GM19238 (cell line): ENCODE measurements around the gene KLHDC7B.

Experiments used
- DNase-seq: peaks from one replicate; pipeline ENCODE4 v3.0.0; 2011; ENCODE audit warnings: low spot score; ENCODE audit not compliant: insufficient read length

Gene KLHDC7B

DNA sequence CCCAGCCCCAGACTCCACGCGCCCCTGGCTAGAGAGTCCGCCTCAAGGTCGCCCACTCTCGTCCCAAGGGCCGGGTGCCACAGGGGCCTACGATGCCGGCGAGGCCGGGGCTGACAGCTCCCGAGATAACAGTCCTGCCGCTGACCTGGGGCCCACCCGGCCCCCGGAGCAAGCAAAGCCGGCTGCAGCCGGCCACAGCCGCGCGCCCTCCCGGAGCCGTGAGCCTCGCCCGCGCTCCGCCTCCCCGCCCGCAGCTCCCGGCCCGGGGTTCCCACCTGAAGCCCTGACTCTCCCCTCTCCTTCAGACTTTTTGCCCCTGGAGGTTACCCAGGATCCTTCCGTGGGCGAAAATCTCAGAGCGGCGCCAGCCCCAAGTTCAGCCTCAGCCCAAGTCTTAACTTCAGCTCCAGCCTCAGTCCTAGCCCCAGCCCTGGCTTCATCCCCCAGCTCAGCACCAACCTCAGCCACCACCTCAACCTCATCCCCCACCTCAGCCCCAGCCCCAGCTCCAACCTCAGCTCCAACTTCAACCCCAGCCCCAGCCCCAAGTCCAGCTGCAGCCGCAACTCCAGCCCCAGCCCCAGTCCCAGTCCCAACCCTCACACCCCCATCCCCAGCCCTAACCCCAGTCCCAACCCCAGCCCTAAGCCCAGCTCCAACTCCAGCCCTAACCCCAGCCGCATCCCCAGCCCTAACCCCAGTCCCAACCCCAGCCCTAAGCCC is 1.7 kb downstream of the KLHDC7B start:
- no peak for DNase-seq

- peak; percentile 83 for DNase-seq
Observed at GRCh38 chr22:50548040-50548920, 2.6 kb downstream of the KLHDC7B start.

DNA sequence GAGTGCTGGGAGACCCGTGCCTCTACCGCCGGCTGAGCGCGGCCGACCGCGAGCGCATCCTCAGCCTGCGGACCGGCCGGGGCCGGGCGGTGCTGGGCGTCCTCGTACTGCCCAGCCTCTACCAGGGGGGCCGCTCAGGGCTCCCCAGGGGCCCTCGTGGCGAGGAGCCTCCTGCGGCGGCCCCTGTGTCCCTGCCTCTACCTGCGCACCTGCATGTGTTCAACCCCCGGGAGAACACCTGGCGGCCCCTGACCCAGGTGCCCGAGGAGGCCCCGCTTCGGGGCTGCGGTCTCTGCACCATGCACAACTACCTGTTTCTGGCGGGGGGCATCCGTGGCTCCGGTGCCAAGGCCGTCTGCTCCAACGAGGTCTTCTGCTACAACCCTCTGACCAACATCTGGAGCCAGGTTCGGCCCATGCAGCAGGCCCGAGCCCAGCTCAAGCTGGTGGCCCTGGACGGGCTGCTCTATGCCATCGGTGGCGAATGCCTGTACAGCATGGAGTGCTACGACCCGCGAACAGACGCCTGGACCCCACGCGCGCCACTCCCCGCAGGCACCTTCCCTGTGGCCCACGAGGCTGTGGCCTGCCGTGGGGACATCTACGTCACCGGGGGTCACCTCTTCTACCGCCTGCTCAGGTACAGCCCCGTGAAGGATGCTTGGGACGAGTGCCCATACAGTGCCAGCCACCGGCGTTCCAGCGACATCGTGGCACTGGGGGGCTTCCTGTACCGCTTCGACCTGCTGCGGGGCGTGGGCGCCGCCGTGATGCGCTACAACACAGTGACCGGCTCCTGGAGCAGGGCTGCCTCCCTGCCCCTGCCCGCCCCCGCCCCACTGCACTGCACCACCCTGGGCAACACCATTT is 3.5 kb downstream of the KLHDC7B start:
- peak; percentile 23 for DNase-seq

DNA sequence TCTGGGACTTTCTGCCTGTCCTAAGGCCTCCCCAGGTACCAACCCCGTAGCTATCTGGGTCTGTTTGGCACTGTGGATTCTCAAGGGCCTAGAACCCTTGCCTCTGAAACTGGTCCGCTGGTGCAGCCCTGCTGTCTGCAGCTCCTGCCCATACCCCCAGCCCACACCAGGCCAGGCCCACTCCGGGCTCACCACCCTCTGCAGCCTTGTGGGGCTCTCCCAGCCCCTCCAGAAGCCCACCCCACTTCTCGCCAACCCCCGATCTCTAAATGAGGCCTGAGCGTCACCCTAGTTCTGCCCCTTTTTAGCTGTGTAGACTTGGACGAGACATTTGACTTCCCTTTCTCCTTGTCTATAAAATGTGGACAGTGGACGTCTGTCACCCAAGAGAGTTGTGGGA is 4.7 kb downstream of the KLHDC7B start:
- no peak for DNase-seq

DNA sequence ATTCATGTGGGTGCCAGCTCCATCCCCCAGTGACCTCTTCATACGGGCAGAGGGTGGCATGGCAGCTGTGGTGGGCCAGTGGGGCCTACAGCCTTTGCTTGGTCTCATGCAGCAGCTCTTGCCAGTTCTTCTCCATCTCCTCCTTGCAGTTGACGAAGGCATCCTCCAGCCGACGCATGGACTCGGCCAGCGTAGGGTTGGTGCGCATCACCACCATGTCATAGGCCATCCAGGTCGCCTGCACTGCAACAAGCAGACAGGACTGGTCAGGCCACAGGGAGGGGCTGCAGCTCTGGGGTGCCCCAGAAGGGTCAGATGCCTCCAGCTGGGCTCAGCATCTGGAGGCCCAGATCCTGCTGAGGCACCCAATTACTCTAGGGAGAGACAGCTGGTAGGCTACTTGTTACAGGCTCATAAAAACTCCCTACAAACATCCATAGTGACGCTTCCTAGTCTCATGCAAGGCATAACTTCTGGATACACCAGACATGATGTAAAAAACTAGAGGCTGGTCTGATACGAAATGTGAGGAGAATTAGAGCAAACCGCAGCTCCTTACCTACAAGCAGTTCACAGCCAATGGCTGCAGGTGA is 5.6 kb downstream of the KLHDC7B start:
- no peak for DNase-seq

DNA sequence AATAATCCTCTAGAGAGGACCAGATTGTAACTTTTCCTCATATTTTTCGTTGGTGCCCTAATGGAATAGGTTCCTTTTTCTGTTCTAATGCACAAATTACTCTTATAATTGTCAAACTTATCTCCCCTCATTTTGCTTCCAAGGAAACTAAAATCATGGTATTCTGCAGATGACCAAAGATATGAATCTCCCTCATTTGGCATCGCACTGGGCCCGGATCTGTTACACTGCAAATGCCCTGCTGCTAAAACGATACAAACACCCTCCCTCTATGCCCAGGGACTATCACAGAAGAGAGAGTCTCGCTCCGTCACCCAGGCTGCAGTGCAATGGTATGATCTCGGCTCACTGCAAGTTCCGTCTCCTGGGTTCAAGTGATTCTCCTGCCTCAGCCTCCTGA is 7.6 kb downstream of the KLHDC7B start:
- no peak for DNase-seq

DNA sequence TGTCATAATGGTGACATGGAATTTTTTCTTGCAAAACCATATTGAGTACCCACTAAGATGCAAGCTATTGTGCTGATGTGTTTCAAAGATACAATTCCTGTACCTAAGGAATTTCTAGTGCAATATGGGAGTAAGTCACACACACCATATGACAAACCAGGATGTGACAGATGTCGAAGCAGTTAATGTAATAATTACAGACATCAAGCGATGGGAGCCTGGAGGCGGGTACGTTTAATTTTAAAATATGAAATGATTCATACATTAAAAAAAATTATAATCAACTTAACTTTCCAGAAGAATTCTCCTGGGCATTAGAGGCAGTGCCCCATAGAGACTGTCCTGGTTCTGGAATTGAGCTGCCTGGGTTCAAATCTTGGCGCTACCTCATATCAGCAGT is 11.0 kb downstream of the KLHDC7B start:
- DNase-seq: no peak

- DNase-seq: no peak
Observed at GRCh38 chr22:50560034-50560433, 14.3 kb downstream of the KLHDC7B start.

GRCh38 chr22:50561401-50562358 is 16.0 kb downstream of the KLHDC7B start:
- DNase-seq: no peak

DNA sequence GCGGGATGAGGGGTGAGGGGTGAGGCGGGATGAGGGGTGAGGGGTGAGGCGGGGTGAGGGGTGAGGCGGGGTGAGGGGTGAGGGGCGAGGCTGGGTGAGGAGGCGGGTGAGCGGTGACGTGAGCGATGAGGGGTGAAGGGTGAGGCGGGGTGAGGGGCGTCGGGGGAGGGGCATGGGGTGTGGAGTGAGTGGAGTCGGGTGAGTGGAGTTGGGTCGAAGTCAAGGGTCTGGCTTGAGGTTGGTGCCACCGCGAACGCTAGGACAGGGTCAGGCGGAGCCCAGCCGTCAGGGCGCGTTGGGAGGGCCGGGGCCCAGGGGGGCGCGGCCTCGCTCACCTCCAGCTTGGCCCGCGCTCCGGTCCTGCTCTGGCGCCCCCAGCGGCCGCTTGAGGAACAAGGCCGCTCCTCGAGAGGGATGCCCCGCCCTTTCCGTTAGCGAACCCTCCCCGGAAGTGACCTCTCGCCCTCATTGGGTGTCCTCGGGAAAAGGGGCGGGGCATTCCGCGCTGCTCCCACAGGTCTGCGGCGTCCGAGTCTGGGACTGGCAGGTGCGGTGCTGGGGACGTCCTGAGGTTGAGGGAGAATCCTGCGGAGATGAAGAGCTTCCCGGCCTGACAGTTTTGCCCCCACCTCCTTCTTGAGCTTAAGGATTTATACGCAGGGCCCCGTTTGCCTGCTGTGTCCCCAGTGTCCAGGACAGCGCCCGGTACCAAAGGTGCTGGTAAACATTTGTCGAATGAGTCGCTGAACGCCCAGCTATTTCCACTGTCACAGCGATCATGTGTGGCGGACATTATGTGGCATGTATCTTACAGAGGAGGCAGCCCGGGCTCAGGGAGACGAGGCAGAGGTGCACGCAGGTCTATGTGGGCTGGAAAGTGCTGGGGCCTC is 17.1 kb downstream of the KLHDC7B start, which contains the start of gene SYCE3:
SYCE3 (minus strand) TSS at position 397 of the 890 bp plus-strand sequence. CDS start 6,514 bp downstream, outside the sequence.
- peak; percentile 95 for DNase-seq

DNA sequence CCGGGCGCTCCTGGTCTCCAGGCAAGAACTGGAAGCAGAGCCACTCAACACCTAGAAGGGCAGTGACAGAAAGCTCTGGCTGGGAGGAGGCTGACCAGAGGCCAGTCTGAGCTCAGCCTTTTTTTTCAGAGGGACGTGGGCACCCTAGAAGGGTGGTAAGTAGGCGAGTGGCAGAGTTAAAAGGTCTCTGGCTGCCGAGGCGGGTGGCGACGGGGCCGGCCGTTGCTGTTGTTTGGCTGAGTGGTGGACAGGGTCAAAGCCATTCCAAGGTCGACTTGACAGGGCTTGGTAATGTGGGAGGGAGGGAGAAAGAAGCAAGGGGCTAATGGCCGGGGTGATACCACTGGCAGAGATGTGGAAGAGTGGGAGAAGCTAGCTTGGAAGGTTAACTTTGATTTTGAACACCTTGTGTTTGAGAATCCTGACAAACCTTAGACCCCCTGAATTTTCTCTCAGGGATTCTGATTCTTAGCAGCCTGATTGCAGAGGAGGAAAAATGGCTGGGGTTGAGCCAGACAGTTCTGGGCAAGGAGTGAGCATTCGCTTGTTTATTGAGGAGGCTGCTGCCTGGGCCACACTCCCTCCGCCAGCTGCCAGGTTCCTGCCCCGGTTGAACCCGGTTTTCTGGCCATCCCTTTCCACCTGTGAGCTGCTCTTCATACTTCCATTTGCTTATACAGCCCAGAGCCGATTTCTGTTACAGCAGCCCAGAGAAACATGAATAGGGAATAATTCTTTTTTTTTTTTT is 17.9 kb downstream of the KLHDC7B start:
- DNase-seq: no peak

DNA sequence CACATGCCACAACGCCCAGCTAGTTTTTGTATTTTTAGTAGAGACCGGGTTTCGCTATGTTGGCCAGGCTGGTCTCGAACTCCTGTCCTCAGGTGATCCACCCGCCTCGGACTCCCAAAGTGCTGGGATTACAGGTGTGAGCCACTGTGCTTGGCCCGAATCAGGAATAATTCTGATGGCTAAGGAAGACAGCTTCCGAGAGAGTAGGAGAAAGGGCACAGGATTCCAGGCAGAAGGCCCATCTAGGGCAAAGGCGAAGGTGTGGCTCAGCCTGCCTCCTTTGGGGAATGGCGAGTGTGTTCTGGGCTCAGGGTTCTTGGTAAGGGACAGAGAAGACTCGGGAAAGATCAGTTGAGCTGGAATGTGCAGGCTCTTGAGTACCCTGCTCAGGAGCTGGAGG is 18.6 kb downstream of the KLHDC7B start:
- DNase-seq: no peak

- no peak for DNase-seq
Observed at GRCh38 chr22:50567721-50568252, 22.1 kb downstream of the KLHDC7B start.

DNA sequence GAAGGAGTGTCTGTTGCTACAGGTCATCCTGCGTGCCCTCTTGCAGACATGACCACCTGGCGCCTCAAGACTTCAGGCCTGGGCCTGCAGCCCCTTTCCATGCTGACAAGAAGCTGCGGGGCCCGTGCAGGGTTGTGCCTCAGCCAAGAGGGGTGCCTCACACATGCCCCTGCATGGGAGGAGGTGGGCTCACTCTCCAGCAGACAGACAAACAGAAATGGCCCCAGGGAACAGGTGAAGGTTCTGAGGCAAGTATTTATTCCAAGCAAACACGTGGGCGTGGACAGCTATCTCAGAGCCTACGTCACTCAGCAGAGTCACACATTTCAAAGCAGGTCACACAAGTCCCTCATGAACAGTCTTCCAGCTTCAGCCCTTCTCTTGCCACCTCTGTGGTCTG is 22.9 kb downstream of the KLHDC7B start:
- no peak for DNase-seq

DNA sequence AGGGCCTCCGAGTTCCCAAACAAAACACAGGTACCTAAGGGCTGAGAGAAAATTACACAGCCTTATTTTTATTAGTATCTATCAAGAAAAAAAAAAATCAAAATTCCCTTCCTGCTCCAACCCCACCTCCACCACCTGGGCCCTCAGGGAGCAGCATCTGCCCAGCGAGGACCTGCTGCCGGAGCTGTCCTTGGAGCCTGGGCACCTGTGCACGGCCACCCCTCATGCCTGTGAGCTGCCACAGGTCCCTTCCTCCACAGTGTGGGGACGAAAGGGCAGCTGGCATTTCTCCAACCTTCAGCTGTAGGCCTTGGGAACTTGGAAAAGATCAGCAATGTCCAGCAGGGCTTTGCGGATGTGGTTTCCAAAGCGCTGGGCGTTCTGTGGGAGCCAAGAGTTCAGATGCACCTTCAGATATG is 23.4 kb downstream of the KLHDC7B start:
- no peak for DNase-seq

DNA sequence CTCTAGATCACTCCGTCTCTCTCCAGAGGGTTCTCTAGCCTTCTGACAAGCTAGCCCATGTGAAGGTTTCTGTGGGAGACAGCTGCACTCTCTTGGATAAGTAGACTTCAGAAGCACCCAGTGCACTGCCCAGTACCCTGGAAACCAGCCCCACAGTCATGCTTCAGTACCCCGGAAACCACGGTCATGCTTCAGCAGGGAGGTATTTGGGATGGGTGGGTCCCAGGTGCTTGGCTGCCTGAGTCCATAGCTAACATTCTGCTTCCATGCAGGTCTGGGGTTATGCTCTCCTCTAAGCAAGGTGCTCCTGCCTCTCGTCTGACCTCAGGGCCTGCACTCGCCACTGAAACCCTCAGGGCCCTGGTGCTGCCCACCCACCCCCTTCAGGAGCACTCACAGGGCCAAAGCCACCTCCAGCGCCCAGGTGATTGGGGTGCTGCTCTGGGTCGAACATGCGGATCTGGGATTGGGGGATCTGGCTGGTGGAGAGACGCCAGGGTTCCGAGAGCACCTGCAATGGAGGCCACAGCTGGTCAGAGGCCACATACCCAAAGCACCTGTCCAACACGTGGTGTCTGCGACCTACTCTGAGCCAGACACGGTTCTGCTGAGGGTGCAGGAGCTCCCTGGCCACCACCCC is 24.3 kb downstream of the KLHDC7B start:
- DNase-seq: peak; percentile 28

DNA sequence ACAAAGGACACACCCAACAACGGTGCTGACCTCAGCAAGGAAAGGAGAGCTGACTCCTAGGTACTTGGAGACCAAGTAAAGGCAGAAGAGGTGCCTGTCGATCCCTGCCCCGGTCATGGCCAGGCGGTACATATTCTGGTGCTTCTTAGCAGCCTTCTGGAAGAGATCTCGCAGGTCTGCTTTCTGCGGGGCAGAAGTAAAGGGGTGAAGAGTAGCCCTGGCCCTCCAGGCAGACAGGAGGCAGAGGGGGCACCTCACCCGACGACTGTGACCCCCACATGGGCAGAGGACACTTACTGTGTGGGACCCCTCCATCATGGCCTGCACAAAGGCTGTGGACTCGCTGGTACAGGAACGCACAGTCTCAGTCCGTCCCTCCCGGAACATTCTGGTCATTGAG is 25.2 kb downstream of the KLHDC7B start:
- no peak for DNase-seq
